ENCODE results near the gene LCN2. TPM values are rescaled to one million over a fixed set of nuclear protein-coding genes. Genes with fewer than 3 reads are reported as not detected.

The LCN2 gene
- total and polyA plus RNA-seq, 10 of the 15 experiments (the other 5 are each of a cell fraction or from before 2014, with no cell fraction given), result not detected

- TF ChIP-seq ZBTB4 (CRISPR knock-in tag; IDR thresholded peaks at IDR 0.05) (no peak), ELK1 (IDR thresholded peaks at IDR 0.05; ENCODE audit: low read depth, low read length) (no peak), ZNF207 (IDR thresholded peaks at IDR 0.05; ENCODE audit: borderline replicate concordance) (no peak), SMAD1 (IDR thresholded peaks at IDR 0.05; ENCODE audit: low read depth, partially characterized antibody) (no peak), SRF (IDR thresholded peaks at IDR 0.05; ENCODE audit: low read depth in 2 of 2, low read length in 2 of 2) (no peak), RCOR1 (conservative IDR thresholded peaks at IDR 0.05; ENCODE audit: low read depth, low read length) (no peak), SMC3 (IDR thresholded peaks at IDR 0.05; ENCODE audit: borderline replicate concordance, low read length) (no peak), SREBF1 (IDR thresholded peaks at IDR 0.05; ENCODE audit: low read length) (no peak), TARDBP (IDR thresholded peaks at IDR 0.05; ENCODE audit: borderline replicate concordance) (no peak), HDAC2 (IDR thresholded peaks at IDR 0.05) (no peak), HCFC1 (IDR thresholded peaks at IDR 0.05; ENCODE audit: low read length) (no peak), ETV6 (conservative IDR thresholded peaks at IDR 0.05 in 1 of 2, IDR thresholded peaks at IDR 0.05 in 1 of 2; ENCODE audit: borderline replicate concordance in 1 of 2, low read depth in 1 of 2) (no peak)
- DNase-seq (ENCODE audit: low read depth, low spot score) (no peak), ATAC-seq (no peak), FAIRE-seq (no peak)
- CTCF ChIA-PET, result interaction anchor here (0.8 to 1.1 kb wide), 2 partner anchors 63 to 71 kb away, joined by 4 to 5 read pairs; no protein-coding TSS in a partner anchor
- Histone ChIP-seq H3K9me3 (replicated peaks; ENCODE audit: control insufficient read depth, insufficient read depth, low read length) (no peaks in the 10 kb centered on the region), H3K4me2 (ENCODE audit: control insufficient read depth, insufficient read depth) (no peak overlapping the region), H3K4me1 (ENCODE audit: control insufficient read depth, insufficient read depth, low read length) (peaks cover 8% of the 10 kb centered on the region), H3K27ac (ENCODE audit: control insufficient read depth, insufficient read depth) (no peak overlapping the region), H4K20me1 (ENCODE audit: control insufficient read depth, insufficient read depth) (no peaks in the 10 kb centered on the region), H3K9ac (ENCODE audit: control insufficient read depth, insufficient read depth, low read length) (no peak overlapping the region), H3K79me2 (ENCODE audit: control insufficient read depth, insufficient read depth, low read length) (peaks cover 3% of the 10 kb centered on the region; the same call in 1 of the 2 replicates), H3K36me3 (ENCODE audit: control insufficient read depth in 2 of 2, insufficient read depth in 2 of 2, low read length in 1 of 2) (no peaks in the 10 kb centered on the region; a peak in 1 of 4 replicates), H3K4me3 (no peak overlapping the region), H2AFZ (ENCODE audit: control insufficient read depth, low read depth, low read length) (no peak overlapping the region), H3K27me3 (replicated peaks in 1 of 2; ENCODE audit: control insufficient read depth in 2 of 2, insufficient read depth in 2 of 2, low read length in 1 of 2) (no peaks in the 10 kb centered on the region)
- intact Hi-C loops (cut with micrococcal nuclease; ENCODE audit: unreplicated experiment), result no loop called here
- in situ Hi-C loops (cut with MboI), result no loop called here
- BruUV-seq (replicated peaks), result no TSS peak
- SMC1A ChIA-PET (ENCODE audit: uncharacterized antibody, unreplicated experiment), result interaction anchor here (0.6 kb wide), 1 partner anchor 20 kb away, joined by 5 read pairs; no protein-coding TSS in a partner anchor
- 45% methylated on average over 1 of the region's 1 CpG for WGBS (ENCODE audit: insufficient coverage, insufficient replicate concordance, low lambda C conversion rate, missing lambda C conversion rate)
- RAD21 ChIA-PET (ENCODE audit: unreplicated experiment), result interaction anchor here (0.6 kb wide), 1 partner anchor 290 kb away, joined by 6 read pairs; no protein-coding TSS in a partner anchor
- POLR2A ChIA-PET, result no interaction called here
Observed at GRCh38 chr9:128188209-128188608, 39.0 kb downstream of the LCN2 start.

Data from GM12878 (cell line).